Left lung (tissue), 10 donors: ENCODE results near the gene TSSK3. TPM values are rescaled to one million over a fixed set of nuclear protein-coding genes. Genes with fewer than 3 reads are reported as not detected.

Experiments
- ATAC-seq: fragments of 200-7000 bp; cut with Tn5 transposase; one replicate; pipeline ENCODE4 v1.9.1; 2020; ENCODE audit warnings: moderate library complexity
- DNase-seq, 4 donors: peaks; one replicate each; pipeline ENCODE4 v3.0.0-alpha.2; 2013 to 2020
- H3K27ac ChIP-seq, 2 donors: fragments of 200-600 bp; sonication (generic) in 1 of 2; one replicate each; pipeline versions ENCODE4 v1.5.0 to v1.8.0; 2020 to 2021
- H3K27me3 ChIP-seq, 2 donors: fragments of 200-600 bp; sonication (generic) in 1 of 2; one replicate each; pipeline versions ENCODE4 v1.5.0 to v1.8.0; 2020 to 2021
- H3K36me3 ChIP-seq, 2 donors: fragments of 200-600 bp; sonication (generic) in 1 of 2; one replicate each; pipeline versions ENCODE4 v1.5.0 to v1.8.0; 2020 to 2021
- H3K4me1 ChIP-seq, 2 donors: fragments of 200-600 bp; one replicate each; pipeline ENCODE4 v1.8.0; 2021
- H3K4me3 ChIP-seq, 2 donors: fragments of 200-600 bp; sonication (generic) in 1 of 2; one replicate each; pipeline versions ENCODE4 v1.5.0 to v1.8.0; 2020 to 2021; ENCODE audit warnings: mild to moderate bottlenecking in 1 of 2
- H3K9me3 ChIP-seq, 2 donors: fragments of 200-600 bp; sonication (generic) in 1 of 2; one replicate each; pipeline versions ENCODE4 v1.5.0 to v1.8.0; 2020 to 2021
- intact Hi-C, 2 donors: fragments of 100-400 bp; cut with DNase I; formaldehyde crosslinking; loops; one replicate each; pipeline versions ENCODE4 v1.11.2 to v1.14.2; 2022
- polyA plus RNA-seq, 6 donors: library from polyadenylated mRNA; unstranded; fragments of 120-200 nt; gene quantifications; one replicate each; pipeline ENCODE4 v1.2.1, GENCODE V29; 2013; ENCODE audit not compliant: insufficient read length in 6 of 6
- total RNA-seq, 2 donors: library from RNA; stranded (reverse); fragmentation: NEBNext Ultra II Directional; extraction: Animal tissue kit (Norgen Biotek cat#: 25700); gene quantifications; one replicate each; pipeline ENCODE4 v1.2.1, GENCODE V29; 2021
- TF ChIP-seq, protein P1 (sequence below), 2 donors: fragments of 200-600 bp; sonication (generic) in 1 of 2; IDR thresholded peaks; one replicate each; pipeline versions ENCODE4 v1.5.0 to v1.8.0; 2021; ENCODE audit warnings: antibody characterized with exemption in 2 of 2
- donor health status: DM: no; HTN: yes; CAD: no.
- donor health status: DM: no; HTN: no; CAD: no.

TSSK3 gene
- total and polyA plus RNA-seq, 8 donors: 1.8 to 7.8 (median 4.0) TPM

DNA sequence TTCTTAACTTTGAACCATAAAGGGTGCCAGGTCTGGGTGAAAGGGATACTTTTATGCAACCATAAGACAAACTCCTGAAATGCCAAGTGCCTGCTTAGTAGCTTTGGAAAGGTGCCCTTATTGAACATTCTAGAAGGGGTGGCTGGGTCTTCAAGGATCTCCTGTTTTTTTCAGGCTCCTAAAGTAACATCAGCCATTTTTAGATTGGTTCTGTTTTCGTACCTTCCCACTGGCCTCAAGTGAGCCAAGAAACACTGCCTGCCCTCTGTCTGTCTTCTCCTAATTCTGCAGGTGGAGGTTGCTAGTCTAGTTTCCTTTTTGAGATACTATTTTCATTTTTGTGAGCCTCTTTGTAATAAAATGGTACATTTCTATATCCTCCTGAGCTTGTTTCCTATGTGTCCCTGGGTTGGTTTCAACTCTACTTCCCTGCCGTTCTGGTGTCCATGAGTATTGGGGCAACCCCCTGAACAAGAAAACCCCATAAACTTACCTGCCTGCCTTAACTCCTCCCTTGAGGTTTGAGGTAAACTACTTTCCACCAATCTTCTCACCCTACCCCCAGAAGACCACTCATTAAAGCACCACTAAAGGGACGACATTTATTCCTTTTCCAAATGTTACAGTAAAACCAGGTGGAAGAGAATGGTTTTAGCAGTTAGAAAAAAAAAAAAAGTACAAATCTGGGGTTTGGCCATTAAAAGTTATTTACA, 28.9 kb upstream of the TSSK3 start:
- H3K27me3 ChIP-seq: peaks cover 0 to 23% of the 10 kb centered on the region in 2 donors
- intact Hi-C loops: no loop called here
- H3K36me3 ChIP-seq: peaks cover 0 to 55% of the 10 kb centered on the region in 2 donors
- H3K9me3 ChIP-seq: no peaks in the 10 kb centered on the region
- H3K4me3 ChIP-seq: no peak overlapping the region
- H3K27ac ChIP-seq: no peak overlapping the region
- DNase-seq: no peak
- TF ChIP-seq, protein P1, sequence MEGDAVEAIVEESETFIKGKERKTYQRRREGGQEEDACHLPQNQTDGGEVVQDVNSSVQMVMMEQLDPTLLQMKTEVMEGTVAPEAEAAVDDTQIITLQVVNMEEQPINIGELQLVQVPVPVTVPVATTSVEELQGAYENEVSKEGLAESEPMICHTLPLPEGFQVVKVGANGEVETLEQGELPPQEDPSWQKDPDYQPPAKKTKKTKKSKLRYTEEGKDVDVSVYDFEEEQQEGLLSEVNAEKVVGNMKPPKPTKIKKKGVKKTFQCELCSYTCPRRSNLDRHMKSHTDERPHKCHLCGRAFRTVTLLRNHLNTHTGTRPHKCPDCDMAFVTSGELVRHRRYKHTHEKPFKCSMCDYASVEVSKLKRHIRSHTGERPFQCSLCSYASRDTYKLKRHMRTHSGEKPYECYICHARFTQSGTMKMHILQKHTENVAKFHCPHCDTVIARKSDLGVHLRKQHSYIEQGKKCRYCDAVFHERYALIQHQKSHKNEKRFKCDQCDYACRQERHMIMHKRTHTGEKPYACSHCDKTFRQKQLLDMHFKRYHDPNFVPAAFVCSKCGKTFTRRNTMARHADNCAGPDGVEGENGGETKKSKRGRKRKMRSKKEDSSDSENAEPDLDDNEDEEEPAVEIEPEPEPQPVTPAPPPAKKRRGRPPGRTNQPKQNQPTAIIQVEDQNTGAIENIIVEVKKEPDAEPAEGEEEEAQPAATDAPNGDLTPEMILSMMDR (IDR thresholded peaks at IDR 0.05): no peak
- H3K4me1 ChIP-seq: peaks cover 15 to 43% of the 10 kb centered on the region in 2 donors
- ATAC-seq: no peak

DNA sequence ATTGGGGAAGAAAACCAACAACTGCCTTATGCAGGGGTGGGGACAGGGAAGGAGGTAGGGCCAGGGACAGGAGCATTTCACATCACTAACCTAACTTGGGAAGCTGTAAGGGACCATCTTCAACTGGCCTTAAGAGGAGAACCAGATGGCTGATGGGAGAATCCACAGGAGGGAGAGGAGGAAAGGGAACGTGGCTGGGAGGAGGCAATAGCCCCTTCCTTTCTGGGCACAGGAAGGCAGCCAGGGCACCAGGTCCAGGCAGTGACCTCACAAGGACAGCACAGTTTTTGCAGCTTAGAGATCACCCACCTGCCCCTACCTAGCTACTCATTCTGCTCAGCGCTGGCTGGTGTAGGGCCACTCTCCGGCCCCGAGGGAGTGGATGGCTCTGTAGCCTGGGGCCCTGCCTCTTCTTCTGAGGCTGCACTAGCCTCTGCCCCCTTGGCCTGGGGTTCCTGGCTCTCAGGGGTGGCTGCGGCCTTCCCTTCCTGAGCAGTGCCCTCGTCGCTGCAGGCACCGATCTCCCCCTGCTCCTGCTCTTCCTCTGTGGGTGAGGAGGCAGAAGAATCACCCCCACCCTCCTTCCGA, 28.0 kb upstream of the TSSK3 start:
- Histone ChIP-seq H3K27me3 (peaks cover 0 to 23% of the 10 kb centered on the region in 2 donors), H3K9me3 (no peaks in the 10 kb centered on the region), H3K36me3 (peaks cover 0 to 45% of the 10 kb centered on the region in 2 donors), H3K27ac (peak overlapping the region in 1 of 2 donors; percentile 70), H3K4me1 (peaks cover 15 to 53% of the 10 kb centered on the region in 2 donors), H3K4me3 (peak overlapping the region; percentile 49 to 54)
- intact Hi-C loops: no loop called here
- TF ChIP-seq, protein P1 (IDR thresholded peaks at IDR 0.05): no peak
- no peak for ATAC-seq
- DNase-seq: no peak

DNA sequence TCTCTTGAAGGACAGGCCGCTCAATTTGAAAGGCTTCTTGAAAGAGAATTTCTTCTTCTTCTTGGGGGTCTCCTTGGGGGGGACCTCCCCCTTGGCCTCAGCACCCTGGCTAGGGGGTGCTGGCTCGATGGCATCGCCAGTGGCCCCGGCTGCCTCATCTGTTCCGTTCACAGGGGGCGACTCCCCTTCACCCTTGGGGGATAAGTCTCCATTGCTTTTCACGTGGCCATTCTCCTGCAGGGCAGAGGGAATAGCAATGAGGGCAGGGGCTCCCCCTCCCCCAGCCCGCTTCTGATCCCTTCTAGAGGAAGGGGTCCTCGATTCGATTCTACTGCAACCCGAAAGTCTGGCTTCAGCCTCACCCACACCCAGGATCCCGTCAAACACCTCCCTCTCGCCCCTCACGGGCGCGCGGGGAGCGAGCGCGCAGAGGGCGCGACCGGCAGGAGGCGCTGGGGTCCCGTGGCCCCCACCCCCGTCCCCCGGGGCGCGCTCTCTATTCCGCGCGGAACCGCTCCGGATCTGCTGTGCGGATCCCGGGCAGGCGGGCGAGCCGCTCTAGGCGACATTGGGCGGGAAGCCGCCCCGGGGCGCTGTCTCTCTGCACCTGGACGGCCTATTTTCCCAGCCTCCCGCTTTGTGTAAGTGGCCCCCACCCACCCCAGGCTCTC, 27.3 kb upstream of the TSSK3 start:
- peaks cover 15 to 59% of the 10 kb centered on the region in 2 donors for H3K4me1 ChIP-seq
- intact Hi-C loops: no loop called here
- peak; percentile 45 for ATAC-seq

DNA sequence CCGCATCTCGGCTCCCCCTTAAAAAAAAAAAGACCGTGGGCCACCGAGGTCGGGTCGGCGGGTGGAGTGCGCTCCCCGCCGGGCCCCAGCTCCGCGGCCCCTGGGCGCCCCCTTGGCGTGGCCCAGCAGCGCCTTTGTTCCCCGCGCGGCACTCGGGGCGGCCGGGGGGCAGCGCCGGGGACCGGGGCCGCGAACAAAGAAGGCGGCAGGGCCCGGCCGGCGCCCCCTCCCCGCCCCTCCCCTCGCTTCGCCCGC, 26.9 kb upstream of the TSSK3 start:
- Histone ChIP-seq H3K4me3 (peak overlapping the region; percentile 49 to 54), H3K4me1 (peaks cover 15 to 63% of the 10 kb centered on the region in 2 donors), H3K9me3 (no peaks in the 10 kb centered on the region), H3K27me3 (peaks cover 0 to 23% of the 10 kb centered on the region in 2 donors), H3K27ac (peak overlapping the region; percentile 70 to 84), H3K36me3 (peaks cover 0 to 34% of the 10 kb centered on the region in 2 donors)
- DNase-seq: no peak
- intact Hi-C loops: no loop called here
- TF ChIP-seq, protein P1 (IDR thresholded peaks at IDR 0.05): no peak
- no peak for ATAC-seq

More for the DNA sequence above, 27.3 kb upstream of the TSSK3 start:
- TF ChIP-seq, protein P1 (IDR thresholded peaks at IDR 0.05): peak; percentile 56 to 71
- Histone ChIP-seq H3K4me3 (peak overlapping the region; percentile 49 to 54), H3K27me3 (peaks cover 0 to 23% of the 10 kb centered on the region in 2 donors), H3K27ac (peak overlapping the region; percentile 70 to 84), H3K36me3 (peaks cover 0 to 39% of the 10 kb centered on the region in 2 donors), H3K9me3 (no peaks in the 10 kb centered on the region)
- peak in 3 of 4 donors; percentile 57 to 91 (median 75) for DNase-seq
